Astrocyte (in vitro differentiated cells and primary cell): ENCODE measurements around the gene SCART1. TPM values are rescaled to one million over a fixed set of nuclear protein-coding genes. Genes with fewer than 3 reads are reported as not detected.

ENCODE experiments used
- DNase-seq: peaks from one replicate; pipeline ENCODE4 v3.0.0-alpha.2; 2010; ENCODE audit warnings: low read depth
- FAIRE-seq: peaks from 2 replicates; lab custom pipeline; 2011; peaks lifted over from hg19 to GRCh38; lab: Jason Lieb, UNC
- H2AFZ ChIP-seq: 2 replicates; pipeline ENCODE4 v1.6.0; 2012; ENCODE audit warnings: low read depth, low read length, inconsistent platforms
- H3K27ac ChIP-seq: 2 replicates; pipeline ENCODE4 v1.5.1; 2011; ENCODE audit warnings: low read depth, low read length, inconsistent platforms
- H3K27me3 ChIP-seq: 2 replicates; pipeline ENCODE4 v1.6.0; 2011; ENCODE audit warnings: low read length, inconsistent platforms; ENCODE audit not compliant: insufficient read depth
- H3K36me3 ChIP-seq: 2 replicates; pipeline ENCODE4 v1.5.1; 2011; ENCODE audit warnings: low read length, inconsistent platforms; ENCODE audit not compliant: insufficient read depth
- H3K4me1 ChIP-seq: 2 replicates; pipeline ENCODE4 v1.5.1; 2011; ENCODE audit warnings: low read length, inconsistent platforms; ENCODE audit not compliant: insufficient read depth
- H3K4me2 ChIP-seq: 2 replicates; pipeline ENCODE4 v1.6.0; 2012; ENCODE audit warnings: low read length, inconsistent platforms
- H3K4me3 ChIP-seq: 2 replicates; pipeline ENCODE4 v1.5.1; 2011; ENCODE audit warnings: low read depth, mild to moderate bottlenecking, low read length, inconsistent platforms; ENCODE audit not compliant: insufficient read depth
- H3K79me2 ChIP-seq: 2 replicates; pipeline ENCODE4 v1.6.0; 2012; ENCODE audit warnings: mild to moderate bottlenecking, low read length, inconsistent platforms; ENCODE audit not compliant: insufficient read depth
- H3K9ac ChIP-seq: 2 replicates; pipeline ENCODE4 v1.6.0; 2012; ENCODE audit warnings: mild to moderate bottlenecking, low read length, inconsistent platforms
- H3K9me3 ChIP-seq: 2 replicates; pipeline ENCODE4 v1.5.1; 2012; ENCODE audit warnings: low read depth, mild to moderate bottlenecking, low read length, inconsistent platforms; ENCODE audit not compliant: insufficient read depth
- H4K20me1 ChIP-seq: 2 replicates; pipeline ENCODE4 v1.6.0; 2012; ENCODE audit warnings: low read length, inconsistent platforms; ENCODE audit not compliant: insufficient read depth
- H3K27ac Mint-ChIP-seq: one replicate; pipeline ENCODE4 v1.8.0; 2021; ENCODE audit warnings: mild to moderate bottlenecking, mixed read lengths; ENCODE audit not compliant: unreplicated experiment
- H3K27me3 Mint-ChIP-seq: one replicate; pipeline ENCODE4 v1.8.0; 2021; ENCODE audit warnings: low read depth, mixed read lengths; ENCODE audit not compliant: unreplicated experiment
- H3K36me3 Mint-ChIP-seq: one replicate; pipeline ENCODE4 v1.8.0; 2021; ENCODE audit warnings: low read depth, mixed read lengths; ENCODE audit not compliant: unreplicated experiment
- H3K4me1 Mint-ChIP-seq: one replicate; pipeline ENCODE4 v1.8.0; 2021; ENCODE audit warnings: low read depth, mixed read lengths; ENCODE audit not compliant: unreplicated experiment
- H3K4me3 Mint-ChIP-seq: one replicate; pipeline ENCODE4 v1.8.0; 2021; ENCODE audit warnings: mild to moderate bottlenecking, moderate library complexity, mixed read lengths; ENCODE audit not compliant: unreplicated experiment
- H3K9me3 Mint-ChIP-seq: one replicate; pipeline ENCODE4 v1.8.0; 2021; ENCODE audit warnings: mild to moderate bottlenecking, mixed read lengths; ENCODE audit not compliant: unreplicated experiment
- EZH2 ChIP-seq: IDR thresholded peaks from 2 replicates; pipeline ENCODE4 v1.6.1; 2012; ENCODE audit warnings: mild to moderate bottlenecking, low read length, inconsistent platforms; ENCODE audit not compliant: insufficient read depth
- total RNA-seq: library from RNA; stranded (reverse); gene quantifications from 2 replicates; pipeline ENCODE4 v1.2.1, GENCODE V29; 2021
- TF ChIP-seq, protein P1 (sequence below): IDR thresholded peaks from 2 replicates; pipeline ENCODE4 v1.5.1; 2011; ENCODE audit warnings: low read depth, mild to moderate bottlenecking, inconsistent platforms, low read length, moderate library complexity; ENCODE audit not compliant: insufficient read depth

SCART1 gene
- total RNA-seq, 1 donor from 2014 or later = 0.50 TPM

DNA sequence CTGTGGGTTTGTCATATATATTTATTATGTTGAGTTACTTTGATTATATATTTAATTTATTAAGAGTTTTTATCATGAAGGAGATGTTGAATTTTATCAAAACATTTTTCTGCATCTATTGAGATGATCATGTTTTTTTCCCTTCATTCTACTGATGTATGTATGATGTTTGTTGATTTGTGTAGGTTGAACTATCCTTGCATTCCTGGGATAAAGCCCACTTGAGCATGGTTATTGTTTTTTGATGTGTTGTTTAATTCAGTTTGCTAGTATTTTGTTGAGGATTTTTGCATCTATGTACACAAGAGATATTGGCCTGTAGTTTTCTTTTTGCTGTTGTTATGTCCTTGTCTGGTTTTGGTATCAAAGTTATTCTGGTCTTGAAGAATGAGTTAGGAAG, 31.1 kb downstream of the SCART1 start:
- no peak for DNase-seq
- Mint-ChIP-seq H3K9me3 (peaks cover 22% of the 10 kb centered on the region), H3K27me3 (peaks cover 20% of the 10 kb centered on the region), H3K36me3 (no peaks in the 10 kb centered on the region), H3K27ac (no peak overlapping the region), H3K4me1 (no peaks in the 10 kb centered on the region), H3K4me3 (no peak overlapping the region)
- Histone ChIP-seq H3K27ac (no peak overlapping the region), H3K4me2 (no peak overlapping the region), H2AFZ (no peak overlapping the region), H3K79me2 (no peaks in the 10 kb centered on the region), H3K4me3 (no peak overlapping the region), H3K4me1 (no peaks in the 10 kb centered on the region), H3K36me3 (no peaks in the 10 kb centered on the region), H4K20me1 (no peaks in the 10 kb centered on the region), H3K9me3 (no peaks in the 10 kb centered on the region), H3K27me3 (no peaks in the 10 kb centered on the region), H3K9ac (no peak overlapping the region)
- no peak for FAIRE-seq
- no peak for TF ChIP-seq EZH2
- TF ChIP-seq, protein P1, sequence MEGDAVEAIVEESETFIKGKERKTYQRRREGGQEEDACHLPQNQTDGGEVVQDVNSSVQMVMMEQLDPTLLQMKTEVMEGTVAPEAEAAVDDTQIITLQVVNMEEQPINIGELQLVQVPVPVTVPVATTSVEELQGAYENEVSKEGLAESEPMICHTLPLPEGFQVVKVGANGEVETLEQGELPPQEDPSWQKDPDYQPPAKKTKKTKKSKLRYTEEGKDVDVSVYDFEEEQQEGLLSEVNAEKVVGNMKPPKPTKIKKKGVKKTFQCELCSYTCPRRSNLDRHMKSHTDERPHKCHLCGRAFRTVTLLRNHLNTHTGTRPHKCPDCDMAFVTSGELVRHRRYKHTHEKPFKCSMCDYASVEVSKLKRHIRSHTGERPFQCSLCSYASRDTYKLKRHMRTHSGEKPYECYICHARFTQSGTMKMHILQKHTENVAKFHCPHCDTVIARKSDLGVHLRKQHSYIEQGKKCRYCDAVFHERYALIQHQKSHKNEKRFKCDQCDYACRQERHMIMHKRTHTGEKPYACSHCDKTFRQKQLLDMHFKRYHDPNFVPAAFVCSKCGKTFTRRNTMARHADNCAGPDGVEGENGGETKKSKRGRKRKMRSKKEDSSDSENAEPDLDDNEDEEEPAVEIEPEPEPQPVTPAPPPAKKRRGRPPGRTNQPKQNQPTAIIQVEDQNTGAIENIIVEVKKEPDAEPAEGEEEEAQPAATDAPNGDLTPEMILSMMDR = no peak

GRCh38 chr10:133487085-133487484, 33.3 kb downstream of the SCART1 start:
- H3K36me3 Mint-ChIP-seq = no peaks in the 10 kb centered on the region
- no peak overlapping the region for H3K27ac Mint-ChIP-seq
- H3K9me3 Mint-ChIP-seq = peaks cover 26% of the 10 kb centered on the region
- H3K4me3 Mint-ChIP-seq = no peak overlapping the region
- no peaks in the 10 kb centered on the region for H3K79me2 ChIP-seq
- H3K27ac ChIP-seq = no peak overlapping the region
- H3K9me3 ChIP-seq = no peaks in the 10 kb centered on the region
- no peaks in the 10 kb centered on the region for H3K36me3 ChIP-seq
- peaks cover 11% of the 10 kb centered on the region for H3K27me3 Mint-ChIP-seq
- DNase-seq = no peak
- H3K4me3 ChIP-seq = no peak overlapping the region
- TF ChIP-seq, protein P1 = no peak
- no peak for TF ChIP-seq EZH2
- no peak overlapping the region for H3K9ac ChIP-seq
- no peaks in the 10 kb centered on the region for H3K27me3 ChIP-seq
- no peaks in the 10 kb centered on the region for H4K20me1 ChIP-seq
- H3K4me1 ChIP-seq = no peaks in the 10 kb centered on the region
- no peak overlapping the region for H3K4me2 ChIP-seq
- no peak for FAIRE-seq
- no peaks in the 10 kb centered on the region for H3K4me1 Mint-ChIP-seq
- H2AFZ ChIP-seq = no peak overlapping the region

GRCh38 chr10:133488354-133488753, 34.6 kb downstream of the SCART1 start:
- Histone ChIP-seq H4K20me1 (no peaks in the 10 kb centered on the region), H3K9me3 (no peaks in the 10 kb centered on the region), H3K4me2 (no peak overlapping the region), H3K9ac (no peak overlapping the region), H3K27ac (no peak overlapping the region), H3K4me1 (no peaks in the 10 kb centered on the region), H3K27me3 (no peaks in the 10 kb centered on the region), H3K4me3 (no peak overlapping the region), H3K36me3 (no peaks in the 10 kb centered on the region), H2AFZ (no peak overlapping the region), H3K79me2 (no peaks in the 10 kb centered on the region)
- Mint-ChIP-seq H3K4me1 (no peaks in the 10 kb centered on the region), H3K27ac (no peak overlapping the region), H3K4me3 (no peak overlapping the region), H3K9me3 (peaks cover 26% of the 10 kb centered on the region), H3K27me3 (peaks cover 8% of the 10 kb centered on the region), H3K36me3 (no peaks in the 10 kb centered on the region)
- TF ChIP-seq, protein P1 = no peak
- TF ChIP-seq EZH2 = no peak
- no peak for FAIRE-seq
- DNase-seq = no peak
